ENCODE results near the gene INHBC. TPM values are rescaled to one million over a fixed set of nuclear protein-coding genes. Genes with fewer than 3 reads are reported as not detected.

INHBC gene
- total RNA-seq, 2 experiments from 2014 or later = 0.36 TPM; not detected in 1

DNA sequence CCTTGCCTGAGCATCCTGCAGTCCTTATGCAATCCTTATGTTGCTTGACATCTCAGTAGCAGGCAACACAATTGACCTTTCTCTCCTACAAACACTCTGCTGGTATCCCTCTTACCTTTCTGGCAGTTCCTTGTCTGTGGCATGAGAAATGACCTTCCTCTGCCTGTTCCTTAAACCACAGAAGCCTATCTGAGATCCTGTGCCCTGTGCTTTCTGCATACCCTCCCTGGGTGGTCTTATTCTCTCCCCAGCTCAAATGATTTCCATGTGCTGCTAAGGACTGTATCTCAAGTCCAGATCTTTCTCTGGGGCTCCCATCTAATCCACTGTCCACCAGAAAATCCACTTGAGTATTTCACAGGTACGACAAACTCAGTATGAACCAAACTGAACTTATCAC lies 47.1 kb downstream of the INHBC start:
- intact Hi-C loops (cut with micrococcal nuclease; ENCODE audit: unreplicated experiment) = no loop called here
- Histone ChIP-seq H3K27ac (ENCODE audit: low read depth, low read length, poor library complexity, severe bottlenecking) (peak overlapping the region; percentile 10), H4K20me1 (ENCODE audit: insufficient read depth, low read length) (no peaks in the 10 kb centered on the region), H3K79me2 (ENCODE audit: insufficient read depth, low read depth, low read length) (peaks cover 7% of the 10 kb centered on the region; the same call in 1 of the 2 replicates), H3K9me3 (ENCODE audit: low read length) (no peaks in the 10 kb centered on the region), H2AFZ (ENCODE audit: low read length) (no peak overlapping the region), H3K4me2 (ENCODE audit: low read length) (no peak overlapping the region), H3K9me2 (ENCODE audit: insufficient read depth, low read length) (no peaks in the 10 kb centered on the region), H3K4me1 (ENCODE audit: insufficient read depth, low read length, poor library complexity, severe bottlenecking) (peaks cover 56% of the 10 kb centered on the region), H3K36me3 (ENCODE audit: insufficient read depth, low read length) (no peaks in the 10 kb centered on the region), H3K4me3 (ENCODE audit: low read depth, low read length, poor library complexity, severe bottlenecking) (no peak overlapping the region)
- no TSS peak for BruUV-seq (replicated peaks)
- TF ChIP-seq, protein P1, sequence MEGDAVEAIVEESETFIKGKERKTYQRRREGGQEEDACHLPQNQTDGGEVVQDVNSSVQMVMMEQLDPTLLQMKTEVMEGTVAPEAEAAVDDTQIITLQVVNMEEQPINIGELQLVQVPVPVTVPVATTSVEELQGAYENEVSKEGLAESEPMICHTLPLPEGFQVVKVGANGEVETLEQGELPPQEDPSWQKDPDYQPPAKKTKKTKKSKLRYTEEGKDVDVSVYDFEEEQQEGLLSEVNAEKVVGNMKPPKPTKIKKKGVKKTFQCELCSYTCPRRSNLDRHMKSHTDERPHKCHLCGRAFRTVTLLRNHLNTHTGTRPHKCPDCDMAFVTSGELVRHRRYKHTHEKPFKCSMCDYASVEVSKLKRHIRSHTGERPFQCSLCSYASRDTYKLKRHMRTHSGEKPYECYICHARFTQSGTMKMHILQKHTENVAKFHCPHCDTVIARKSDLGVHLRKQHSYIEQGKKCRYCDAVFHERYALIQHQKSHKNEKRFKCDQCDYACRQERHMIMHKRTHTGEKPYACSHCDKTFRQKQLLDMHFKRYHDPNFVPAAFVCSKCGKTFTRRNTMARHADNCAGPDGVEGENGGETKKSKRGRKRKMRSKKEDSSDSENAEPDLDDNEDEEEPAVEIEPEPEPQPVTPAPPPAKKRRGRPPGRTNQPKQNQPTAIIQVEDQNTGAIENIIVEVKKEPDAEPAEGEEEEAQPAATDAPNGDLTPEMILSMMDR (conservative IDR thresholded peaks at IDR 0.05; ENCODE audit: low read length) = no peak
- no peak for TF ChIP-seq EZH2phosphoT487 (IDR thresholded peaks at IDR 0.05; ENCODE audit: borderline replicate concordance, low read depth, low read length)
- POLR2A ChIA-PET = no interaction called here
- CTCF ChIA-PET (ENCODE audit: unreplicated experiment) = no interaction called here
- no peak for DNase-seq (ENCODE audit: low spot score)

DNA sequence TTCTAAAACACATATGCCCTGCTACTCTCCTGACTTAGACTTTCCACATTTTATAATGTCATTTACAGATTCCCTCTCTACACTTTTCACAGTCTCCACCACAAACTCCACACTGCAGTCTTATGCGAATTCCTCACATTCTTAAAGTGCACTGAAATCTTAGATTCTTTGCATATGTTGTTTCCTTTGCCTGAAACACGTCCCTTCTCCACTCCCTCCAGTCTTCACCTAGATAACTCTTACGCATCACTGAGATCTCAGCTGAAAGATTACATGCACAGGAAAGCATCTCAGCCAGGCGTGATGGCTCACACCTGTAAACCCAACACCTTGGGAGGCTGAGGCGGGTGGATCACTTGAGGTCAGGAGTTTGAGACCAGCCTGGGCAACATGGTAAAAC lies 48.9 kb downstream of the INHBC start:
- ChIA-PET CTCF (ENCODE audit: unreplicated experiment) (no interaction called here), POLR2A (no interaction called here)
- Histone ChIP-seq H3K4me3 (ENCODE audit: low read depth, low read length, poor library complexity, severe bottlenecking) (no peak overlapping the region), H3K9me2 (ENCODE audit: insufficient read depth, low read length) (no peaks in the 10 kb centered on the region), H3K4me2 (ENCODE audit: low read length) (peak overlapping the region; percentile 42), H3K27ac (ENCODE audit: low read depth, low read length, poor library complexity, severe bottlenecking) (peak overlapping the region; percentile 42), H2AFZ (ENCODE audit: low read length) (0 out of 2 replicates have a peak overlapping the region, but pooled peaks have one; percentile 21), H3K4me1 (ENCODE audit: insufficient read depth, low read length, poor library complexity, severe bottlenecking) (peaks cover 48% of the 10 kb centered on the region), H3K9me3 (ENCODE audit: low read length) (no peaks in the 10 kb centered on the region), H4K20me1 (ENCODE audit: insufficient read depth, low read length) (no peaks in the 10 kb centered on the region), H3K36me3 (ENCODE audit: insufficient read depth, low read length) (peaks cover 6% of the 10 kb centered on the region; the same call in 1 of the 2 replicates), H3K79me2 (ENCODE audit: insufficient read depth, low read depth, low read length) (peaks cover 6% of the 10 kb centered on the region)
- no peak for TF ChIP-seq EZH2phosphoT487 (IDR thresholded peaks at IDR 0.05; ENCODE audit: borderline replicate concordance, low read depth, low read length)
- TF ChIP-seq, protein P1 (conservative IDR thresholded peaks at IDR 0.05; ENCODE audit: low read length) = no peak
- intact Hi-C loops (cut with micrococcal nuclease; ENCODE audit: unreplicated experiment) = no loop called here
- DNase-seq (ENCODE audit: low spot score) = peak; percentile 49
- BruUV-seq (replicated peaks) = no TSS peak

DNA sequence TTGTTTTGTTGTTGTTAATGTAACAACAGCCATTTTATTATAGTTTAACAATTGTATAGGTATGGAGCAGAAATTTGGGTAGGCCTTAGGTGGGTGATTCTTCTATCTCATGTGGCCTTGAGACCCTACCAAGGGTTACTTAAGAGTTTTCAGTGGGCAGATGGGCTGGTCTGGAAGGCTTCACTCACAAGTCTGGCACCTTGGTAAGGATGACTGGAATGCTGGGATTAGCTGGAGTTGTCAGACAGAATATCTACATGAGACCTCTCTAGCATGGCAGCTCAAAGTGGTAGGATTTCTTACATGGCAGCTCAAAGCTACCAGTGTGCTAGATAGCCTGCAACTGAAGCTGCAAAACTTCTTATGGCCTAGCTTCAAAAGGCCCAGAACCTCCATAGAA lies 51.1 kb downstream of the INHBC start:
- H3K9me3 ChIP-seq (ENCODE audit: low read length) = no peaks in the 10 kb centered on the region
- no peak overlapping the region for H2AFZ ChIP-seq (ENCODE audit: low read length)
- CTCF ChIA-PET (ENCODE audit: unreplicated experiment) = no interaction called here
- H3K4me2 ChIP-seq (ENCODE audit: low read length) = no peak overlapping the region
- TSS peak; percentile 64 for BruUV-seq (replicated peaks)
- no peak for DNase-seq (ENCODE audit: low spot score)
- no peak overlapping the region for H3K27ac ChIP-seq (ENCODE audit: low read depth, low read length, poor library complexity, severe bottlenecking)
- POLR2A ChIA-PET = interaction anchor here (0.7 to 1.1 kb wide), 3 partner anchors 8 to 34 kb away, joined by 3 to 5 read pairs (median 3); no protein-coding TSS in a partner anchor
- H3K36me3 ChIP-seq (ENCODE audit: insufficient read depth, low read length) = peaks cover 28% of the 10 kb centered on the region
- H4K20me1 ChIP-seq (ENCODE audit: insufficient read depth, low read length) = no peaks in the 10 kb centered on the region; the same call in 1 of the 2 replicates
- H3K79me2 ChIP-seq (ENCODE audit: insufficient read depth, low read depth, low read length) = peaks cover 29% of the 10 kb centered on the region
- H3K4me3 ChIP-seq (ENCODE audit: low read depth, low read length, poor library complexity, severe bottlenecking) = no peak overlapping the region
- H3K4me1 ChIP-seq (ENCODE audit: insufficient read depth, low read length, poor library complexity, severe bottlenecking) = peaks cover 33% of the 10 kb centered on the region
- intact Hi-C loops (cut with micrococcal nuclease; ENCODE audit: unreplicated experiment) = no loop called here
- TF ChIP-seq, protein P1 (conservative IDR thresholded peaks at IDR 0.05; ENCODE audit: low read length) = no peak
- TF ChIP-seq EZH2phosphoT487 (IDR thresholded peaks at IDR 0.05; ENCODE audit: borderline replicate concordance, low read depth, low read length) = no peak
- no peaks in the 10 kb centered on the region for H3K9me2 ChIP-seq (ENCODE audit: insufficient read depth, low read length)

Data from OCI-LY7 (cell line).